ENCODE measurements around the gene FAF2.

GRCh38 chr5:176471098-176471497, 22.9 kb downstream of the FAF2 start:
- TF ChIP-seq CTCF (conservative IDR thresholded peaks at IDR 0.05) (no peak), EZH2 (IDR thresholded peaks at IDR 0.05; ENCODE audit: low read depth) (no peak)
